Skeletal muscle cell (primary cell): ENCODE data around the gene SELENOV.
A peak's percentile ranks its signal among the peaks of the same experiment; 100 is the strongest.

Experiments
- DNase-seq: peaks from one replicate; pipeline ENCODE4 v3.0.0-alpha.2; 2010; ENCODE audit warnings: low read depth
- H3K4me3 ChIP-seq: 2 replicates; pipeline ENCODE4 v1.5.1; 2011; ENCODE audit warnings: low read depth, mild to moderate bottlenecking, control low read depth, low read length, moderate library complexity

The SELENOV gene

DNA sequence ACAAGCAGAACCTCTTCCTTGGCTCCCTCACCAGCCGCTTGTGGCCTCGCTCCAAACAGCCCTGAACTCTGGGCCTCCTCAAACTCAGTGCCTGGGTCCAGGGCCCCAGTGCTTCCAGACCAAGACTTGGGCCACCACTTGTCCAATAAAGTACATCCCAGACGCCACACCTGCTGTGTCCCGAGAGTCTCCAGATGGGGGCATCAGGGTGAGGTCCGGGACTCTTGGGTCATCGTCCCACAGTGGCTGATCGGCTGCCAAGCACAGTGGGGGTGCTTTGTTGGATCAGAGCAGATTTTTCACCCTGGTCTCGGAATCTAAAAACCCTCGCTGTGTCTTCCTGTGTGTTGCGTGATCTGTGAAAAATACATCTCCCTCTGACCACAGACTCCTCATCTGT, 25.2 kb upstream of the SELENOV start:
- no peak for DNase-seq
- H3K4me3 ChIP-seq: no peak overlapping the region

DNA sequence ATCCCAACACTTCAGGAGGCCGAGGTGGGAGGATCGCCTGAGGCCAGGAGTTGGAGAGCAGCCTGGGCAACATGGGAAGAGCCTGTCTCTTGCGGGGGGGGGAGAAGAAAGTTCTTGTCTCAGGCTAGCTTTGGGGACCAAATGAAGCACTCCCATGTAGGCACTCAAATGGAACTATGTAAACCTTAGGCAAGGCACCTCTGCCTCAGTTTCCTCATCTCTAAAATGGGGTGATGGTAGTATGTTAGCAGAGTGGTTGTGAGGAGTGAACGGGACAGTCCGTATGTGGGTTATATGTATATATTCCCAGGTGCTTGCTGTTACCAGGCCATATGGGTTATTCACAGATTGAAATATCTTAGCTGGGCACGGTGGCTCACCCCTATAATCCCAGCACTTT, 22.7 kb upstream of the SELENOV start:
- DNase-seq: no peak
- no peak overlapping the region for H3K4me3 ChIP-seq

DNA sequence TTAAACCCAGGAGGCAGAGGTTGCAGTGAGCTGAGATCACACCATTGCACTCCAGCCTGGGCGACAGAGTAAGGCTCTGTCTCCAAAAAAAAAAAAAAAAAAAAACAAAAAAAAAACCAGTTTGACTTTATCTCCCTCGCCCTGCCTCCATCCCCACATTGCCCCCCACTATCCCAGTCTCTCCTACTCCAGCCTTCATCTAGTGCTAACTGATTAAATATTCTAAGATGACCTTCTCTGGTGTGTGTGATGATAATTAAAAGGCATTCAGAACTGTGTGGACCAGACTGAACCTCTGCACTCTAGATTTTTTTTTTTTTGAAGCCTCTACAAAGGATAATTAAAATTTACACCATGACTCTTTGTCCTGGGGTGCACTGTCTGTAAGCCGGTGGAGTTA, 22.2 kb upstream of the SELENOV start:
- H3K4me3 ChIP-seq: no peak overlapping the region
- DNase-seq: no peak

GRCh38 chr19:39494661-39495060, 20.3 kb upstream of the SELENOV start:
- H3K4me3 ChIP-seq: no peak overlapping the region
- DNase-seq: no peak

- DNase-seq: no peak
- H3K4me3 ChIP-seq: no peak overlapping the region
These were observed 18.9 kb upstream of the SELENOV start for GRCh38 chr19:39496063-39496462.

GRCh38 chr19:39497701-39497995, 17.3 kb upstream of the SELENOV start:
- H3K4me3 ChIP-seq: peak overlapping the region; percentile 23
- no peak for DNase-seq

- no peak for DNase-seq
- H3K4me3 ChIP-seq: peak overlapping the region; percentile 23
These were observed 16.7 kb upstream of the SELENOV start for GRCh38 chr19:39497996-39498797.

DNA sequence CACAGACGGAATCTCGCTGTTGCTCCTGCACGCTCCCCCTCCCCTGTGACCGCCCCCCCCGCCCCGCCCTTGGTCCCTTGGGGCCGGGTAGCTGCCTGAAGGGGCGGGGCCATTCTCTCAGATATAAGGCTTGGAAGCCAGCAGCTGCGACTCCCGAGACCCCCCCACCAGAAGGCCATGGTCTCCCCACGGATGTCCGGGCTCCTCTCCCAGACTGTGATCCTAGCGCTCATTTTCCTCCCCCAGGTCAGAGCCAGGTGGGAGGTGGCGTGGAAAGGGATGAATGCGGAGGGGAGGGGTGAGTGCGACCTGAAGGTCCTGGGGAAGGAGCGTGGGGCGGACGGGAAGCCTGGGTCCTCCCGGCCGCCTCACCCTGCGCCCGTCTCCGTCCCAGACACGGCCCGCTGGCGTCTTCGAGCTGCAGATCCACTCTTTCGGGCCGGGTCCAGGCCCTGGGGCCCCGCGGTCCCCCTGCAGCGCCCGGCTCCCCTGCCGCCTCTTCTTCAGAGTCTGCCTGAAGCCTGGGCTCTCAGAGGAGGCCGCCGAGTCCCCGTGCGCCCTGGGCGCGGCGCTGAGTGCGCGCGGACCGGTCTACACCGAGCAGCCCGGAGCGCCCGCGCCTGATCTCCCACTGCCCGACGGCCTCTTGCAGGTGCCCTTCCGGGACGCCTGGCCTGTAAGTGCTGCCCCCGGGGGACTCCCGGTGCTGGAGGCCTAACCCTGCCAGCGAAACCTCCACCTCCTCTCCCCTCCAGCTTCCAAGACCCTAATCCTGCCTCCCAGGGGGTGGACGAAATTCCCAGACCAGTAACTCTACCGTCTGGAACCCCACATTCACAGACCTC, 15.9 kb upstream of the SELENOV start, which contains the start of gene DLL3:
TSS of gene DLL3 (plus strand) at position 150 of the 845 bp plus-strand sequence. CDS start at position 178, 28 bp downstream.
- DNase-seq: no peak
- peak within 1 kb of the TSS; percentile 23 for H3K4me3 ChIP-seq

GRCh38 chr19:39499932-39500331, 15.0 kb upstream of the SELENOV start:
- DNase-seq: no peak
- no peak overlapping the region for H3K4me3 ChIP-seq

GRCh38 chr19:39500543-39500942, 14.4 kb upstream of the SELENOV start:
- no peak overlapping the region for H3K4me3 ChIP-seq
- no peak for DNase-seq

DNA sequence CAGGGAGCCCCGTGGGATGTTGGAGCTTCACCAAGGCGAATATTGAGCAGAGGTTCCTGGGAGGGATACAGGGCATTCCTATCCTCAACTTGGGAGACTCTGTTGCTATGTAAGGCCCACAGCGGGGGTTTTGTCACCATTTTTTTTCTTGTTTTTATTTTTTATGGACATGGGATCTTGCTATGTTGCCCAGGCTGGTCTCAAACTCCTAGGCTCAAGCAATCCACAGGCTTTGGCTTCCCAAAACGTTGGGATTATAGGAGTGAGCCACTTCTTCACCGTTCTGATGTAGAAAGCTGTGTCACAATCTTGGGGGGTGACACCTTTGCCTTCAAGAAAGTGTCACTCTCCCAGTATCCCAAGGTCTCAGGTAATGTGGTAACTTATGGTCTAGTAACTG, 13.6 kb upstream of the SELENOV start:
- no peak for DNase-seq
- no peak overlapping the region for H3K4me3 ChIP-seq

DNA sequence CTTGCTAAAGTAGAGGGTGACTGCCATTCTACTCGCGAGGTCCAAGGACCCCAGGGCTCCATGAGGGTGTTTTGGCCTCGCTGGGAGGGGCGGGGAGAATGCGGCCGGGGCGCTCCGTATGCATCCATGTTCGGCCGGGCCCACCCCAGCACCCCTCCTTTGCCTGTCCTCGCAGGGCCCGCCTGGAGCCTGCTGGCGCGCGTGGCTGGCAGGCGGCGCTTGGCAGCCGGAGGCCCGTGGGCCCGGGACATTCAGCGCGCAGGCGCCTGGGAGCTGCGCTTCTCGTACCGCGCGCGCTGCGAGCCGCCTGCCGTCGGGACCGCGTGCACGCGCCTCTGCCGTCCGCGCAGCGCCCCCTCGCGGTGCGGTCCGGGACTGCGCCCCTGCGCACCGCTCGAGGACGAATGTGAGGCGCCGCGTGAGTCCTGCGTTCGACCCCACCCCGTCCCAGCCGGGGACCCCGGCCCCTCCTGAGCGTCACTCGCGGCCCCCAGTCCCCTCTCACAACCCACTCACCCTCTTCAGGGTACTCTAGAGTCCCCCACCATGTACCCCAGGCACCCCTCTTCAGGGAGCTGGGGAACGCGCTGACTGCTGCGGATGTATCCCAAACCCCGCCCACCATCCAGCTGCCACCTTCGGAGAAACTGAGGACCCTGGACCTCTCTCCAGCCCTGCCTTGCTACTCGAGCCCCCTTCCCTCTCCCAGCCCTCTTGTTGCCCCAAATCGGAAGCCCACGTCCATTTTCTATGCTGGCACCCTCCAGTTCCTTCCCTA, 12.1 kb upstream of the SELENOV start:
- no peak for DNase-seq
- no peak overlapping the region for H3K4me3 ChIP-seq

DNA sequence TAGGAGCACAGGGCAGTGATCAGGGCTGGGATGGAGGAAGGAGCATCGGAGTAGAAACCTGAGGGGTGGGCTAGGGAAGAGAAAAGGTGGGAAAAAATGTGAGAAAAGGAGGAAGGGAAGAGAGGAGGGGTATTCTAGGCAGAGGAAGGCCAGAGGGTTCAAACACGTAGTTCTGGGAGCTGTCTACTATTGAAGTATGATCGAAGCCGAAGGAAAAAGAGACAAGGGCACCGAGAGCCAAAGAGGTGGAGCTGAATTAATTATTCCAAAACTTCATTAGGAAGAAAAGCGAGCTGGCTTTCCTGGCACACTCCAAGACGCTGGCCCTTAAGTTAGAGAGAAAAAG, 8.4 kb upstream of the SELENOV start:
- no peak for DNase-seq
- peak overlapping the region; percentile 71 for H3K4me3 ChIP-seq

- peak overlapping the region; percentile 71 for H3K4me3 ChIP-seq
- DNase-seq: peak; percentile 27
These were observed 7.8 kb upstream of the SELENOV start for GRCh38 chr19:39506944-39507714.

DNA sequence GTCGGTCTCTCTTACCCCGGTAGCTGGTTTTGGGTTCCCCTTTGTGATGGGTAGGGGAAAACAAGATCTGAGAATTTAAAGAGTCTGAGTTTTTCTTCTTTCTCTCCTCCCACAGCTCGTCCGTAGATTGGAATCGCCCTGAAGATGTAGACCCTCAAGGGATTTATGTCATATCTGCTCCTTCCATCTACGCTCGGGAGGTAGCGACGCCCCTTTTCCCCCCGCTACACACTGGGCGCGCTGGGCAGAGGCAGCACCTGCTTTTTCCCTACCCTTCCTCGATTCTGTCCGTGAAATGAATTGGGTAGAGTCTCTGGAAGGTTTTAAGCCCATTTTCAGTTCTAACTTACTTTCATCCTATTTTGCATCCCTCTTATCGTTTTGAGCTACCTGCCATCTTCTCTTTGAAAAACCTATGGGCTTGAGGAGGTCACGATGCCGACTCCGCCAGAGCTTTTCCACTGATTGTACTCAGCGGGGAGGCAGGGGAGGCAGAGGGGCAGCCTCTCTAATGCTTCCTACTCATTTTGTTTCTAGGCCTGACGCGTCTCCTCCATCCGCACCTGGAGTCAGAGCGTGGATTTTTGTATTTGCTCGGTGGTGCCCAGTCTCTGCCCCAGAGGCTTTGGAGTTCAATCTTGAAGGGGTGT, 7.1 kb upstream of the SELENOV start:
- no peak for DNase-seq
- peak overlapping the region; percentile 71 for H3K4me3 ChIP-seq

- H3K4me3 ChIP-seq: no peak overlapping the region
- no peak for DNase-seq
These were observed 6.3 kb upstream of the SELENOV start for GRCh38 chr19:39508629-39509028.

DNA sequence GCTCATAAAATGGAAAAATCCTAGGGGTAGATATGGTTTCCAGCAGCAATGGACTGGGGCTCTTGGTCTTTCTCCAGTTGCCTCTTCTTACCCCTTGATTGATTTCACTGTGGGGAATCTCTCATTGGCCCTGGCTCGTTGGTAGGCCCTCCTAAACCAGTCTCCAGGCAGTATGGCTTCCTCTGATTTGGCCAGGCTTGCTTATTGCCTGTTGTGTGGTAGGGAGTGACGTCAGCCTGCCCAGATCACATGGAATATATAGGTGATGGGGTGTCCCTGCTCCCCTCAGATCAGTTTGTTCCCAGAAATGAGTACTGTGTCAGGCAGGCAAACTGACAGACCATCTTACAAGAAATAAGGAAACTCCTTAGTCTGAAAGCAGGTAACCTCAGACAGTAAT, 5.7 kb upstream of the SELENOV start:
- H3K4me3 ChIP-seq: no peak overlapping the region
- no peak for DNase-seq

DNA sequence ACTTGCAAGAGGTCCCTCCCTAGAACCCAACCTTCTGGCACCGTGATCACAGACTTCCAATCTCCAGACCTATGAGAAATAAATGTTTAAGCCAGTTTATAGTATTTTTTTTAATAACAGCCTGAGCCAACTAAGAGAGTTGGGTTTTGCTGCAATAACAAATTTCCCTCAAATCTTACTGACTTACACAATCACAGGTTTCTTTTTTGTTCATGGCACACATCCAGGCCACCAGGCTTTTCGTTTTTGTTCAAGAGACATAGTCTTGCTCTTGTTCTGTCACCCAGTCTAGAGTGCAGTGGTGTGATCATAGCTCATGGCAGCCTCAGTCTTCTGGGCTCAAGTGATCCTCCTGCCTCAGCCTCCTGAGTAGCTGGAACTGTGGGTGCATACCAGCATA, 2.0 kb upstream of the SELENOV start:
- DNase-seq: no peak
- H3K4me3 ChIP-seq: no peak overlapping the region

DNA sequence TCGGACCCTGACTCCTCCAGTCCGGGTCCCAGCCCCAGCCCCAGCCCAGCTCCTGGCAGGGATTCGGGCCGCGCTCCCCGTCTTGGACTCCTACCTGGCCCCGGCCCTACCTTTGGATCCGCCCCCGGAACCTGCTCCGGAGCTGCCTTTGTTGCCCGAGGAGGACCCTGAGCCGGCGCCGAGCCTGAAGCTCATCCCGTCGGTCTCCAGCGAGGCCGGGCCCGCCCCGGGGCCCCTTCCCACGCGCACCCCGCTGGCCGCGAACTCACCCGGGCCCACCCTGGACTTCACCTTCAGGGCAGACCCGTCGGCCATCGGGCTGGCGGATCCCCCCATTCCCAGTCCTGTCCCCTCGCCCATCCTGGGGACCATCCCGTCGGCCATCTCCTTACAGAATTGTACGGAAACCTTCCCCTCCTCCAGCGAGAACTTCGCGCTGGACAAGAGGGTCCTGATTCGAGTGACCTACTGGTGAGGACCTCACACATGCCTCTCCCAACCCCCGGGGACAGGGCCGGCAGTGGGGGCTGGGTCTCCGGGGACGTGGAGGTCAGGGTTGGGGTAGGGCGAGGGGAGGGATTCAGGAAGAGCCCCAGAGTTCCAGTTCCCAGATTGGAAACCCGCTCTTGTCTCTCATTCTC, 732 bp downstream of the SELENOV start:
- H3K4me3 ChIP-seq: peak overlapping the region; percentile 13
- no peak for DNase-seq
